Fibroblast of lung (primary cell): ENCODE data around the gene TREML2. TPM values are rescaled to one million over a fixed set of nuclear protein-coding genes. Genes with fewer than 3 reads are reported as not detected.

Experiments
- DNase-seq, 2 donors: peaks; one replicate each; pipeline versions ENCODE4 v3.0.0 to v3.0.0-alpha.2; 2010; ENCODE audit warnings: low read depth in 2 of 2
- H2AFZ ChIP-seq: 2 replicates; pipeline ENCODE4 v1.5.1; 2012; ENCODE audit warnings: low read length, control low read depth, inconsistent platforms
- H3K27ac ChIP-seq: 2 replicates; pipeline ENCODE4 v1.5.1; 2011; ENCODE audit warnings: low read length, control low read depth; ENCODE audit not compliant: insufficient read depth
- H3K27me3 ChIP-seq: 2 replicates; pipeline ENCODE4 v1.5.1; 2011; ENCODE audit warnings: mild to moderate bottlenecking, low read length; ENCODE audit not compliant: control insufficient read depth, insufficient read depth
- H3K36me3 ChIP-seq: 2 replicates; pipeline ENCODE4 v1.5.1; 2011; ENCODE audit warnings: low read length; ENCODE audit not compliant: control insufficient read depth, insufficient read depth
- H3K4me1 ChIP-seq: 2 replicates; pipeline ENCODE4 v1.5.1; 2011; ENCODE audit warnings: low read length; ENCODE audit not compliant: control insufficient read depth, insufficient read depth; ENCODE audit errors: extremely low read depth
- H3K4me2 ChIP-seq: 2 replicates; pipeline ENCODE4 v1.5.1; 2011; ENCODE audit warnings: low read length, control low read depth; ENCODE audit not compliant: insufficient read depth; ENCODE audit errors: extremely low read depth
- H3K4me3 ChIP-seq, 4 experiments: fragments of 200-600 bp in 1 of 4; sonication (generic) in 1 of 4; replicated peaks in 1 of 4; 2 replicates each; pipeline ENCODE4 v1.5.1; 2011 to 2016; ENCODE audit warnings: low read length in 4 of 4, low read depth in 3 of 4, mild to moderate bottlenecking in 3 of 4, control low read depth in 2 of 4, inconsistent platforms in 1 of 4, mixed read lengths in 1 of 4; ENCODE audit not compliant: insufficient read depth in 1 of 4; ENCODE audit errors: control extremely low read depth in 1 of 4
- H3K79me2 ChIP-seq: 2 replicates; pipeline ENCODE4 v1.5.1; 2012; ENCODE audit warnings: mild to moderate bottlenecking, low read length, inconsistent platforms; ENCODE audit not compliant: control insufficient read depth, insufficient read depth
- H3K9ac ChIP-seq: 2 replicates; pipeline ENCODE4 v1.5.1; 2011; ENCODE audit warnings: mild to moderate bottlenecking, low read length, control low read depth; ENCODE audit not compliant: insufficient read depth
- H3K9me3 ChIP-seq: 2 replicates; pipeline ENCODE4 v1.5.1; 2012; ENCODE audit warnings: low read depth, low read length; ENCODE audit not compliant: control insufficient read depth, insufficient read depth
- H4K20me1 ChIP-seq: 2 replicates; pipeline ENCODE4 v1.5.1; 2011; ENCODE audit warnings: low read length; ENCODE audit not compliant: control insufficient read depth, insufficient read depth; ENCODE audit errors: extremely low read depth
- CTCF ChIP-seq, 2 donors: IDR thresholded peaks in 1 of 2; conservative IDR thresholded peaks in 1 of 2; 1 replicate in 1 of 2; 2 replicates in 1 of 2; pipeline ENCODE4 v1.5.1; 2011 to 2012; ENCODE audit warnings: low read length in 2 of 2, control low read depth in 1 of 2, inconsistent platforms in 1 of 2, low read depth in 1 of 2, mild to moderate bottlenecking in 1 of 2
- EZH2 ChIP-seq: IDR thresholded peaks from 2 replicates; pipeline ENCODE4 v1.5.1; 2012; ENCODE audit warnings: low read length, control low read depth, mild to moderate bottlenecking; ENCODE audit errors: missing control alignments
- polyA plus RNA-seq, 2 donors: library from polyadenylated mRNA; depleted of rRNA in 1 of 2; stranded (reverse) in 1 of 2; unstranded in 1 of 2; fragments of >200 nt; gene quantifications; 2 replicates each; pipeline ENCODE4 v1.2.1, GENCODE V29; 2011 to 2012; ENCODE audit warnings: missing spikeins in 1 of 2
- total RNA-seq: library from RNA; depleted of rRNA; stranded (reverse); fragments of >200 nt; gene quantifications from 2 replicates; pipeline ENCODE4 v1.2.1, GENCODE V29; 2014

The TREML2 gene
- total and polyA plus RNA-seq, 2 donors (not counting 1 experiment from before 2014, with no cell fraction given), result not detected

GRCh38 chr6:41175084-41175483, 25.9 kb downstream of the TREML2 start:
- Histone ChIP-seq H3K4me1 (no peaks in the 10 kb centered on the region), H3K4me3 (no peak overlapping the region)
- DNase-seq, result no peak

GRCh38 chr6:41174610-41175009, 26.3 kb downstream of the TREML2 start:
- H3K36me3 ChIP-seq, result no peaks in the 10 kb centered on the region
- H4K20me1 ChIP-seq, result no peaks in the 10 kb centered on the region
- H3K4me2 ChIP-seq, result no peak overlapping the region
- no peaks in the 10 kb centered on the region for H3K27me3 ChIP-seq
- H3K4me3 ChIP-seq, result no peak overlapping the region
- no peak for TF ChIP-seq EZH2
- no peak for TF ChIP-seq CTCF (conservative IDR thresholded peaks at IDR 0.05 in 1 of 2, IDR thresholded peaks at IDR 0.05 in 1 of 2; ENCODE audit: low read depth in 1 of 2, low read length in 2 of 2)
- H2AFZ ChIP-seq, result no peak overlapping the region
- no peak overlapping the region for H3K9ac ChIP-seq
- no peaks in the 10 kb centered on the region for H3K4me1 ChIP-seq
- H3K27ac ChIP-seq, result no peak overlapping the region
- H3K9me3 ChIP-seq, result no peaks in the 10 kb centered on the region
- no peaks in the 10 kb centered on the region for H3K79me2 ChIP-seq
- DNase-seq, result no peak

More at GRCh38 chr6:41175084-41175483, 25.9 kb downstream of the TREML2 start:
- Histone ChIP-seq H2AFZ (no peak overlapping the region), H3K9ac (no peak overlapping the region), H3K9me3 (no peaks in the 10 kb centered on the region), H4K20me1 (no peaks in the 10 kb centered on the region), H3K27ac (no peak overlapping the region), H3K4me2 (no peak overlapping the region), H3K27me3 (no peaks in the 10 kb centered on the region), H3K79me2 (no peaks in the 10 kb centered on the region), H3K36me3 (no peaks in the 10 kb centered on the region)
- TF ChIP-seq CTCF (conservative IDR thresholded peaks at IDR 0.05 in 1 of 2, IDR thresholded peaks at IDR 0.05 in 1 of 2; ENCODE audit: low read depth in 1 of 2, low read length in 2 of 2) (no peak), EZH2 (no peak)

- no peaks in the 10 kb centered on the region for H3K9me3 ChIP-seq
- no peak for DNase-seq
- no peak overlapping the region for H2AFZ ChIP-seq
- no peaks in the 10 kb centered on the region for H3K36me3 ChIP-seq
- no peak overlapping the region for H3K4me3 ChIP-seq
- H3K27me3 ChIP-seq, result no peaks in the 10 kb centered on the region
- TF ChIP-seq EZH2 (no peak), CTCF (conservative IDR thresholded peaks at IDR 0.05 in 1 of 2, IDR thresholded peaks at IDR 0.05 in 1 of 2; ENCODE audit: low read depth in 1 of 2, low read length in 2 of 2) (no peak)
- H3K4me2 ChIP-seq, result no peak overlapping the region
- H3K4me1 ChIP-seq, result no peaks in the 10 kb centered on the region
- no peak overlapping the region for H3K27ac ChIP-seq
- no peaks in the 10 kb centered on the region for H3K79me2 ChIP-seq
- no peak overlapping the region for H3K9ac ChIP-seq
- no peaks in the 10 kb centered on the region for H4K20me1 ChIP-seq
Measured at GRCh38 chr6:41171908-41172307, 29.0 kb downstream of the TREML2 start.
